GM12891 (cell line): ENCODE data around the gene PCCA.

ENCODE experiments used
- PAX5 ChIP-seq: IDR thresholded peaks from 2 replicates; pipeline ENCODE4 v1.6.1; 2011; ENCODE audit warnings: low read length, moderate library complexity, mild to moderate bottlenecking; ENCODE audit not compliant: insufficient read depth, severe bottlenecking
- POLR2A ChIP-seq: IDR thresholded peaks from 2 replicates; pipeline ENCODE4 v1.6.1; 2011; ENCODE audit warnings: low read depth, low read length, control low read depth
- POLR2AphosphoS5 ChIP-seq: IDR thresholded peaks from 2 replicates; pipeline ENCODE4 v1.6.1; 2011; ENCODE audit warnings: low read depth, low read length, control low read depth
- POU2F2 ChIP-seq: IDR thresholded peaks from 2 replicates; pipeline ENCODE4 v1.6.1; 2011; ENCODE audit warnings: low read depth, mild to moderate bottlenecking, control low read depth, low read length, moderate library complexity
- SPI1 ChIP-seq: IDR thresholded peaks from 2 replicates; pipeline ENCODE4 v1.6.1; 2011; ENCODE audit warnings: low read depth, low read length, control low read depth
- TAF1 ChIP-seq: IDR thresholded peaks from 2 replicates; pipeline ENCODE4 v1.6.1; 2011; ENCODE audit warnings: low read depth, low read length, control low read depth

DNA sequence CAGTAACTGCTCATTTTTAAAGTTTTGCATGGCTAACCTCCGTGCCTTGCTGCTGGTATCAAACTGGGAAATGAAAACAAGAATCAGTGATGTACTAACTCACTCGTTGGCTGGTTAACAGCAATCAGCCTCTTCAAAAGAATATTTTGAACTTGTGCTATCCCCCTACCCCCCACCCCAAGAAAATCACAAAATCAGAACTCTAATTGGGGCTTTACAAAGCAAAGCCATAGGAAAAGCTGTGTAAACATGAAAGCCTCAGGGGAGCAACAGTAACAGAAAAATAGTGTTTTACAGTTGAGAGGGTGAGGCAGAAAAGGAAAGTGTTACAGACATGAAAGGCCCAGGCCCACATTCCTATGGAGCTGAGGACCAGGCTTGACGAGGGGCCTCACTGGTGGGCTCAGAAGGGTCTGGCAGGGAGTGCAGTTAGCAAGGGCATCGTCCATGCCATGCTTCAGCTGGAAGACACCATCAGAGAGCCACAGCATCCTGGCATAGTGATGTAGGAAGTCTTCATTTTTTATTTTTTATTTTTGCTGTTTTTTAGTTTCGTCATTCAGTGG, 217.6 kb downstream of the PCCA start:
- no peak for TF ChIP-seq POU2F2
- no peak for TF ChIP-seq POLR2A
- TF ChIP-seq PAX5, result no peak
- no peak for TF ChIP-seq POLR2AphosphoS5
- TF ChIP-seq SPI1, result no peak
- TF ChIP-seq TAF1, result no peak
